Measurements from ENCODE around the gene PRG2. TPM values are rescaled to one million over a fixed set of nuclear protein-coding genes. Genes with fewer than 3 reads are reported as not detected.

The PRG2 gene
- polyA plus RNA-seq, 2 of the 4 experiments (the other 2 are of a cell fraction) = not detected

- H3K4me3 ChIP-seq = no peak overlapping the region
- no peak for DNase-seq (ENCODE audit: low read depth in 1 of 2, low spot score in 1 of 2)
- ChIA-PET POLR2A (no interaction called here), CTCF (interaction anchor here (0.8 to 2.3 kb wide), 5 partner anchors 10 to 51 kb away, joined by 3 to 6 read pairs (median 4); no protein-coding TSS in a partner anchor)
- 76% methylated on average over 9 of the region's 9 CpGs for WGBS (ENCODE audit: missing lambda C conversion rate)
- ATAC-seq = no peak
- H3K4me1 ChIP-seq = peaks cover 27% of the 10 kb centered on the region
- FAIRE-seq = no peak
- peak overlapping the region; percentile 53 for H3K4me2 ChIP-seq
- H3K27ac ChIP-seq = peak overlapping the region in 1 of 2 experiments; percentile 72; a peak in 4 of 6 replicates
- no peak for TF ChIP-seq CTCF (IDR thresholded peaks at IDR 0.05)
- TF ChIP-seq CEBPB (IDR thresholded peaks at IDR 0.05) = no peak
- TF ChIP-seq ESRRA (IDR thresholded peaks at IDR 0.05; ENCODE audit: borderline replicate concordance, low read length) = no peak
- no peaks in the 10 kb centered on the region for H3K9me3 ChIP-seq
Measured at GRCh38 chr11:57407010-57407920, 16.8 kb upstream of the PRG2 start.

GRCh38 chr11:57406337-57406904, 16.0 kb upstream of the PRG2 start:
- H3K4me2 ChIP-seq = peak overlapping the region; percentile 53
- FAIRE-seq (no peak), DNase-seq (ENCODE audit: low read depth in 1 of 2, low spot score in 1 of 2) (no peak), ATAC-seq (no peak; a peak in 2 of 6 replicates)
- ChIA-PET CTCF (interaction anchor here (0.8 to 2.3 kb wide), 6 partner anchors 11 to 162 kb away, joined by 3 to 6 read pairs (median 4); no protein-coding TSS in a partner anchor), POLR2A (no interaction called here)
- peaks cover 33% of the 10 kb centered on the region for H3K4me1 ChIP-seq
- H3K27ac ChIP-seq = peak overlapping the region; percentile 7 to 72; a peak in 4 of 6 replicates
- no peaks in the 10 kb centered on the region for H3K9me3 ChIP-seq
- 45% methylated on average over 4 of the region's 4 CpGs for WGBS (ENCODE audit: missing lambda C conversion rate)
- TF ChIP-seq E2F6 (IDR thresholded peaks at IDR 0.05; ENCODE audit: borderline replicate concordance, low read depth) = no peak
- TF ChIP-seq CHD2 (IDR thresholded peaks at IDR 0.05; ENCODE audit: low read length, partially characterized antibody) = no peak
- no peak for TF ChIP-seq JUN (IDR thresholded peaks at IDR 0.05)
- no peak for TF ChIP-seq TP53 (CRISPR knock-in tag; IDR thresholded peaks at IDR 0.05)
- no peak for TF ChIP-seq RNF2 (IDR thresholded peaks at IDR 0.05; ENCODE audit: borderline replicate concordance, low read depth)
- no peak for TF ChIP-seq MAFK (IDR thresholded peaks at IDR 0.05; ENCODE audit: partially characterized antibody)
- no peak for TF ChIP-seq REST (IDR thresholded peaks at IDR 0.05)
- no peak for TF ChIP-seq POLR2AphosphoS2 (conservative IDR thresholded peaks at IDR 0.05; ENCODE audit: low read length)
- TF ChIP-seq ZSCAN20 (CRISPR knock-in tag; IDR thresholded peaks at IDR 0.05) = no peak
- no peak for TF ChIP-seq KDM1A (IDR thresholded peaks at IDR 0.05; ENCODE audit: low read depth)
- TF ChIP-seq MAX (IDR thresholded peaks at IDR 0.05) = no peak; the same call in 1 of the 2 replicates
- no peak for TF ChIP-seq RAD21 (conservative IDR thresholded peaks at IDR 0.05 in 1 of 2, IDR thresholded peaks at IDR 0.05 in 1 of 2)
- TF ChIP-seq CTCF (IDR thresholded peaks at IDR 0.05) = no peak
- no peak overlapping the region for H3K4me3 ChIP-seq

Measured in A549 (cell line).